ENCODE data around the gene FRMD4A. TPM values are rescaled to one million over a fixed set of nuclear protein-coding genes. Genes with fewer than 3 reads are reported as not detected.

FRMD4A gene
- total RNA-seq, 1 experiment from 2014 or later = 20.2 TPM

DNA sequence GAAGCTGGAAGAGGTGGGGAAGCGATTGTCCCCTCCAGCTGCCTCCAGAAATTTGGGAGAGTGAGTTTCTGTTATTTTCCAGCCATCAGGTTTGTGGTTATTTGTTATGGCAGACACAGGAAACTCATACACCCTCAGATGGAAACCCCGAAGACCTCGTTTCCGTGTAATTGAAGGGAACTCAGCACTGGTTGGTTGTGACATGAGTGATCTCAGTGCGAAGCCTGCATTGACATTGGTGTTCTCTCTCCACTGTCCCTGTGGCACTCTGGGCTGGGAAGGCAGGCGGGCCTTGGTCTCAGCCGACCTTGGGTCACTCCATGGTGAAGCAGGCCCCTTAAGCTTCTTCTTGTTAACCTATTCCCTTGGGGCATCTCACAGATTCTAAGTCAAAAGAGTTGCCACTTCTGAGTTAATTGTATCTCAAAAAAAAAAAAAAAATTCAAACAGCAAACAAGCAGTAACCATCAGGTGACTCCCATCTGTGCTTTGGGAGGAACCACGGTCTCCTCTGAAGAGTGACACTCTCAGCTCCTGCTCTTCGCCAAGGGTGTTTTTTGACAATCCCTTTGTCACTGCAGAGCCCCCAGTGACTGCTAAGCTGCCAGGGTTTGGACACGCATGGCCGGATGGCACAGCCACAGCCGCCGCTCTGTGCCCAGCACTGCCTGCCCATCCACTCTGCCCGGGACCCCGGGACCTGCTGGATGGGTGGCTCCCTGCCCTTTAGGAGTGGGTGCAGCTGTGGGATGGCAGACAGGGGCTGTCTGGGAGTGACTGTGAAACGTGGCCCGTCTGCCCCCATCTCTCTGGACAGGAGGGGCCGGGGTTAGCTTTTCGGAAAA is 510.4 kb downstream of the FRMD4A start:
- no peak for DNase-seq (ENCODE audit: low read depth)

DNA sequence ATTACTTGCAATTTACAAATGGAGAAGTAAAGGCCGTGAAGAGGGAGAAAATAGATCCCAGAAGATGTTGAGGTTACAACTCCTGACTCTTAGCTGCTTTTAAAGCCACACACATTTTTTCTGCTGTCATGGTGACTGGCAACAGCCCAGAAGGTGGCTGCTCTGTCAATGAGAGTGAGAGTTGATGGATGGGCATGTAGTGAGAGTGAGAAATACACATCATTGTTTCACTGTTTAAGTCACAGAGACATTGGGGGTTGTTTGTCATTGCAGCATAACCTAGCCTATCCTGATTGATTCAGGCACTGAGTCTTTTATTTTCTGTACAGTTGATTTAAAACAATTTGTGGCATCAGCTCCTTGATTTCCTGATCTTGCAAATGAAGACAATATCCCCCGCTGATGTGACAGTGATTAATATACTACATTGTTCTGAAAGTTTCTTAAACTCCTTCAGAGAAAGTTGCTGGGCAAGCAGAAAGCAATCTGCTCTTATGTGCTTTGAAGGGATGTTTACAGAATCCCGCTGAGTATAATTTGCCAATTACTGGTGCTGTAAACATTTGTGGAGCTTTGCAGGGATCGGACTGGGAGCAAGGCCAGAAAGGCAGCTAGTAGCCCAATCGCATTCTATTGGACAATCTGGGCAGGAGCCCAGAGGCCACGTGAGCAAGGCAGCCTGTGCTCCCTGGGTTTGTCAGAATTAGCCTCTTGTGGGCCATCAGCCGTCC is 514.4 kb downstream of the FRMD4A start:
- DNase-seq (ENCODE audit: low read depth) = no peak

DNA sequence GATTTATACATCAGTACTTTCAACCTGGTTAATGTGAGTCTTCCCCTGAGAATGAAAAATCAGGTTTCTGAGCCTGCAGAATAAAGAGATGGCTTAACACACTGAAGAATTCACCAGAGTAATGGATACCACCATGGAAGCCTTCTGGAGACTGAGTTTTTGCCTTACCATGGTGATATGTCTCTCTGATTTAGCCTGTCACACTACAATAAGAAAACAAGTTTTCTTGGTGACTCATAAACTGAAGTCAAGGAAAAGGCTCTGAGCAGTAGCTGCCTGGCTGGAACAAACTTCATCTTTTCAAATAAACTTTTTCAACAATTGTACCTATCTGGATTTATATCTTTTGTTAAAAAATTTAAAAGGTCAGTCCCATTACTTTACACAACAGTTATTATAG is 515.0 kb downstream of the FRMD4A start:
- DNase-seq (ENCODE audit: low read depth) = peak; percentile 13

GRCh38 chr10:13813550-13813949 is 517.2 kb downstream of the FRMD4A start:
- DNase-seq (ENCODE audit: low read depth) = no peak

GRCh38 chr10:13812804-13813203 is 517.9 kb downstream of the FRMD4A start:
- no peak for DNase-seq (ENCODE audit: low read depth)

- DNase-seq (ENCODE audit: low read depth) = no peak
Observed at GRCh38 chr10:13810568-13810967, 520.2 kb downstream of the FRMD4A start.

- DNase-seq (ENCODE audit: low read depth) = no peak
Observed at GRCh38 chr10:13809427-13809826, 521.3 kb downstream of the FRMD4A start.

DNA sequence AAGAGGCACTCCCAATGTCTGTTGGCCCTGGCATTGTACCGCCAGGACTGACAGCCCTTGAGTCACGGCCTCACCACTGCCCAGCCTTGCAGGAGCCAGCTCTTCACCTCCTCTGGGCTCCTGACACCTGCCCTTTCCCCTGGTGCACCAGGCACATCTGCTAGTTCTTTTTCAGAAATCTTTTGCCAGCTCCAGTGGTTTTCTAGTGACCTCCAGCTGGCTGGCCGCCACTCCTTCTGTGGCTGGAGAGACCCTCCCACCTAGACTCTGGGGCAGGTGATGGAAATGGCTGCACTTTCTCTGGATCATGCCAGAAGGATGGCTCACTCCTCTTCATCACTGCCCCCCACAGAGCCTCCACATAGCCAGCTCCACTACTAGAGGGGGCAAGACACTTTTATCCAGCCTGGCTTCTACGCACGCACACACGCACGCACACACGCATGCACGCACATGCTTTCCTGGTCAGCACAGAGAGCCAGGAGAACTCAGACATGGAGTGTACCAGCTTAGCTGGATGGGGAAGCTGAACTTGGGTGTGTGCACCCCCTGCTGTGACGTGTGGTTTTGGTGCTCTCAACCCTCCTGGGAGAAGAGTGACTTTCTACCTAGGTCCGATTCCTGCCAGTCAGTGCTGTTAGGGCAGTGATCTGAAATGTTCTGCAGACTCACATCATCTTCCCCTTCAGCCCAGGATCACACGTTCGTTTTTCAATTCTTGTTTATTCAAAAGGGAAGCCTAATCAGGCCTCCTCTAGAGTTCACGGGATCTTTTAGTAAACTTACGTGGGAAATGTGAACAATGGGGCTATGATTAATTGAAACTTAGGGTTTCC is 522.0 kb downstream of the FRMD4A start:
- peak; percentile 69 for DNase-seq (ENCODE audit: low read depth)

- DNase-seq (ENCODE audit: low read depth) = no peak
Observed at GRCh38 chr10:13806419-13806818, 524.3 kb downstream of the FRMD4A start.

DNA sequence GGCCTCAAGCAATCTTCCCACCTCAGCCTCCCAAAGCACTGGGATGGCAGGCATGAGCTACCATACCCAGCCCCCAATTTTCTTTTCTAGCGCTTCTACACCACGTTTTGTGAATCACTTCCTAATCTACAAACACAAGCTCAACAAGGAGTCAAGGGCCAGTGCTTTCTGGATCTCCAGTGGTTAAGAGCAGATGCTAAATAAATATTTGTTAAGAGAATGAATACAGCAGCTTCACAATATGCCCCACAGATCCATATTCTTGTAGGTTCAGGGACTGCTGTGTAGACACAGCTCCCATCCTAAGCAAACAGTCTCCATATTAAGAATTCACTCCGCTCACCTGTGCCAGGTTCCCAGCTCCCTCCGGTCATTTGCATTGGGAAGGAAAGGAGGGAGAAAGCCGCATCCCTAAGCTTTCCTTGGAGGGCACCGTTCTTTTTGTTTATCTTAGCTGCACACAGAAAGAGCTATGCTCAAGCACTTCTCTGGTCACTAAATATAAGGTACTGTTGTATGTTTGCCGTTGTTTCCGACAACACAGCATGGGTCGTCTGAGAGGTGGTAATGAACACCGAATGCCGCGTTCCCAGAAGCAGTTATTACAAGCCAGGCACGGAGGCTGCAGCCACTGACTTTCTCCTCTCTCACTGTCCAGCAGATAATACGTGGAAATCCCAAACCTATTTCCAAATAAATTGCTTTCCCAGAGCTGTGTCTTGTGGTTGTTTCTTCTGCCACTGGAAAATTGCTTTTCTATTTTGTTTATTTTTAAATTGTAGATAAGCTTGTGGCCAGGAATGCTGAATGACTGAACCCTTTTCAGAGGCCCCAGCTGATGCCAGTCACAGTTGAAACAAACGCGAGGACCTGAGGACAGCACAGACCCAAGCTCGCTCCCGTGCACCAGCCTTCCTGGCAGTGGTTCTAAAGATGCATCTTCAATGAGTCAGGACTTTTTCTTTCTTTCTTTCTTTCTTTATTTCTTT is 526.9 kb downstream of the FRMD4A start:
- no peak for DNase-seq (ENCODE audit: low read depth)

DNA sequence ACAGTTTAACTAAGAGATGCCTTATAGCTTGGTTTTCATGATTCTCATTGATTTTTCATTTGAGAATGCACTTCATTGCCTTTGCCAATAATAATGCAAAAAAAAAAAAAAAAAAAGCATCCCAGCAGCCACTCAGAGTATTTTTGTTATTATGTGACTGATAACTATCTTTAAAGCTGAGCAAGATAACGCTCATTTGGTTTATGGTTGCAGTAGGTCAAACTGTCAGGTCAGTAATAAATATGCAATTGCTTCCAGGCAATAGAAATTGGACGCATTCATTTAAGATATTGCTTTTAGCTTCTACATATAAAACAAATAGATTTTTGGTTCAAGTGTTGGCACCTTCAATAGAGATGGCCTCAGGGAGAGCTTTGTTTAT is 528.8 kb downstream of the FRMD4A start:
- no peak for DNase-seq (ENCODE audit: low read depth)

- DNase-seq (ENCODE audit: low read depth) = no peak
Observed at GRCh38 chr10:13801156-13801906, 529.4 kb downstream of the FRMD4A start.

- DNase-seq (ENCODE audit: low read depth) = no peak
Observed at GRCh38 chr10:13797164-13797563, 533.6 kb downstream of the FRMD4A start.

GRCh38 chr10:13795653-13796555 is 534.8 kb downstream of the FRMD4A start:
- DNase-seq (ENCODE audit: low read depth) = no peak

DNA sequence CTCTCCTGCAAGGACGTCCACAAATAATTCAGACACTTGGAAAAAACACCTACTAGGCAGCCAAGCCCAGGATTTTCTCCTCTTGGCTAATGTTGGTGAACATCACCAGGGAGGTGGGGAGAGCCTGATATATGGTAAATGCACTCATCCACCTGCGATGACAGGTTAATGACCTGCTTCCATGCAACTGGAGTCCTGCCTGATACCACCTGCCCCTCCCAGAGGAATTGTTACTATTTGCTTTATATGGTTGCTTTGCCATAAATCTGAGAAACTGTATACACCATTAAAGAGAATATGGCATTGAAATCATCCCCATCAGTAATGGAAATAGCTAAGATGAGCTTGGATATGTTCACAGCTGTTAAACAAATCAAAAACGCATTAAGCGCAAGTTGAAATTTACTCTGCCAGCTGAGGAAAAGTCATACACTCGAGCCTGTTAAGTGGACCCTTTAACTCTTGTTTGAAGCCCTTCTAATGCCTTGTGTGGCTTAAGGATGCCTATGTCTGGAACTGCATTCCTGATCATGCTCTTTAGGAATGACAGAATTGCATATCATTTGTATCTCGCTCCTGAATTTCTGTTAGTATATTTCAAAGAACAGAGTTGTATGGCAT is 535.6 kb downstream of the FRMD4A start:
- no peak for DNase-seq (ENCODE audit: low read depth)

- no peak for DNase-seq (ENCODE audit: low read depth)
Observed at GRCh38 chr10:13792006-13792405, 538.7 kb downstream of the FRMD4A start.

DNA sequence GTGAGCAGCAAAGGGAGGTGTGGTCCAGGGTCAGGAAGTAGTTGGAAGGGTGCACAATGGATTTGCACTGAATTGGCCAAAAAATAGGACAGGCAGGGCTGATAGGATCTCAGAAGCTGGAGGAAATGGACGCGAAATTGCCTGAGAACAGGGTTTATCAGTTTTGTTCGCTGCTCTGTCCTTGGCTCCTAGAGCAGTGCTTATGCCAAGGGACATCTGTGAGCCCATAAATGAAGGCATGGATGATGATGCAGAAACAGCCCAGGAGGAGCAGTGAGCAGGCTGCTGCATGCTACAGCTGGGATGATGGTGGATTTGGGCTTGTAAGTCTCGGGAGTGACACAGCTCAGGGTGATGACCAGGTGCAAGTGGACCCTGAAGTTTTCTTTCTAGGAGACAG is 539.2 kb downstream of the FRMD4A start:
- DNase-seq (ENCODE audit: low read depth) = no peak

DNA sequence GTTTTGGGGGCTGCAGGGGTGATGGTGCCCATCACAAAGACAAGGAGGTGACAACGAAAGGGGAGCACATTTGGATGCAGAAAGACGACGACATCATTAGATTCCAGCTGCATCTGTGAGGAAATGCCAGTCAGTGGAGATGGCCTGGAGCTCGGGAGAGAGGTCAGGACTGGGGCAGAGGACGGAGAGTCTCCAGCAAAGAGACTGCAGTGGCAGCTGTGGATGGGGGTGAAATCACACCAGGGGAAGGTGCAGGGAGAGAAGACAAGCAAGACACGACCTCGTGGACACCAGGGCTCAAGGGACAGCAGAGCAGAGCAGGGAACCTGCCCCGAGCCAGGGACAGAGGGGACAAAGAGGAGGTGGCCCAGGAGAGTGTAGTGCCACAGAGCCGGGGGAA is 540.5 kb downstream of the FRMD4A start:
- DNase-seq (ENCODE audit: low read depth) = no peak

GRCh38 chr10:13789448-13789829 is 541.3 kb downstream of the FRMD4A start:
- no peak for DNase-seq (ENCODE audit: low read depth)
